HEK293 (cell line): Measurements from ENCODE around the gene PRMT6.

Source experiments
- CTCF ChIA-PET: fragments of 350-600 bp; formaldehyde crosslinking; extraction: SDS; loops from one replicate; lab custom pipeline; 2021; ENCODE audit warnings: antibody characterized with exemption; lab: Yijun Ruan, JAX
- POLR2A ChIA-PET: fragments of 300-600 bp; formaldehyde crosslinking; extraction: SDS; loops from one replicate; lab custom pipeline; 2020; ENCODE audit warnings: antibody characterized with exemption, inconsistent platforms; lab: Yijun Ruan, JAX
- H3K27ac ChIP-seq: fragments of 200-500 bp; sonication (Bioruptor generic); 2 replicates; pipeline ENCODE4 v1.5.1; 2014; ENCODE audit warnings: low read depth, low read length, control low read depth, inconsistent platforms; ENCODE audit errors: extremely low read depth
- H3K36me3 ChIP-seq, 2 experiments: fragments of 200-500 bp in 1 of 2; sonication (Bioruptor generic) in 1 of 2; 1 replicate in 1 of 2; 2 replicates in 1 of 2; pipeline ENCODE4 v1.5.1; 2014 to 2017; ENCODE audit warnings: inconsistent platforms in 2 of 2, low read length in 2 of 2; ENCODE audit not compliant: control insufficient read depth in 2 of 2, insufficient read depth in 1 of 2
- H3K4me1 ChIP-seq: fragments of 200-500 bp; sonication (Bioruptor generic); 2 replicates; pipeline ENCODE4 v1.5.1; 2014; ENCODE audit warnings: mild to moderate bottlenecking, low read length, inconsistent platforms; ENCODE audit not compliant: control insufficient read depth, insufficient read depth
- H3K4me3 ChIP-seq: 2 replicates; pipeline ENCODE4 v1.5.1; 2011; ENCODE audit warnings: low read depth, mild to moderate bottlenecking, control low read depth, low read length, moderate library complexity
- H3K9me3 ChIP-seq: fragments of 200-500 bp; sonication (Bioruptor generic); 2 replicates; pipeline ENCODE4 v1.5.1; 2014; ENCODE audit warnings: low read depth, low read length, inconsistent platforms; ENCODE audit not compliant: control insufficient read depth, insufficient read depth
- HOXC10 ChIP-seq: sonication (generic); formaldehyde crosslinking; IDR thresholded peaks from 2 replicates; pipeline ENCODE4 v1.8.1; 2023; ENCODE audit warnings: mild to moderate bottlenecking, missing genetic modification reagents
- TRIM28 ChIP-seq: IDR thresholded peaks from 2 replicates; pipeline ENCODE4 v1.6.1; 2011; ENCODE audit warnings: low read length, control low read depth, borderline replicate concordance
- ZNF133 ChIP-seq: fragments of 450-650 bp; formaldehyde crosslinking; IDR thresholded peaks from 2 replicates; pipeline ENCODE4 v1.5.1; 2016; ENCODE audit warnings: missing biosample characterization, missing genetic modification characterization
- ZNF184 ChIP-seq: fragments of 450-650 bp; IDR thresholded peaks from 2 replicates; pipeline ENCODE4 v1.5.1; 2018; ENCODE audit warnings: missing biosample characterization, mild to moderate bottlenecking, missing genetic modification characterization
- ZNF248 ChIP-seq: fragments of 450-650 bp; formaldehyde crosslinking; IDR thresholded peaks from 2 replicates; pipeline ENCODE4 v1.5.1; 2017; ENCODE audit warnings: missing biosample characterization, missing genetic modification characterization
- ZNF266 ChIP-seq: fragments of 450-650 bp; formaldehyde crosslinking; IDR thresholded peaks from 2 replicates; pipeline ENCODE4 v1.5.1; 2016; ENCODE audit warnings: missing biosample characterization, missing genetic modification characterization, low read depth
- ZNF324 ChIP-seq: fragments of 450-650 bp; formaldehyde crosslinking; IDR thresholded peaks from 2 replicates; pipeline ENCODE4 v1.5.1; 2016; ENCODE audit warnings: missing biosample characterization, missing genetic modification characterization
- ZNF426 ChIP-seq: fragments of 450-650 bp; formaldehyde crosslinking; IDR thresholded peaks from 2 replicates; pipeline ENCODE4 v1.5.1; 2017; ENCODE audit warnings: missing biosample characterization, missing genetic modification characterization, mild to moderate bottlenecking, inconsistent platforms, moderate library complexity
- ZNF792 ChIP-seq: fragments of 450-650 bp; formaldehyde crosslinking; IDR thresholded peaks from 2 replicates; pipeline ENCODE4 v1.5.1; 2016; ENCODE audit warnings: missing biosample characterization, missing genetic modification characterization
- ZNF830 ChIP-seq: fragments of 450-650 bp; IDR thresholded peaks from 2 replicates; pipeline ENCODE4 v1.5.0; 2018; ENCODE audit warnings: missing biosample characterization, missing genetic modification characterization, low read depth, mild to moderate bottlenecking, moderate library complexity
- ZSCAN16 ChIP-seq: fragments of 450-650 bp; formaldehyde crosslinking; IDR thresholded peaks from 2 replicates; pipeline ENCODE4 v1.5.1; 2016; ENCODE audit warnings: missing biosample characterization, missing genetic modification characterization
- ZXDB ChIP-seq: fragments of 450-650 bp; formaldehyde crosslinking; IDR thresholded peaks from 2 replicates; pipeline ENCODE4 v1.5.1; 2016; ENCODE audit warnings: missing biosample characterization, missing genetic modification characterization
- TF ChIP-seq, protein P1 (sequence below): fragments of 450-650 bp; formaldehyde crosslinking; IDR thresholded peaks from 2 replicates; pipeline ENCODE4 v1.5.1; 2017; ENCODE audit warnings: missing biosample characterization, missing genetic modification characterization
- TF ChIP-seq, protein P2 (sequence below): fragments of 450-650 bp; formaldehyde crosslinking; IDR thresholded peaks from 2 replicates; pipeline ENCODE4 v1.5.1; 2016; ENCODE audit warnings: missing biosample characterization, missing genetic modification characterization
- TF ChIP-seq, protein P3 (sequence below): fragments of 450-650 bp; formaldehyde crosslinking; IDR thresholded peaks from 2 replicates; pipeline ENCODE4 v1.5.0; 2017; ENCODE audit warnings: missing biosample characterization, missing genetic modification characterization, borderline replicate concordance
- TF ChIP-seq, protein P4 (sequence below): fragments of 450-650 bp; formaldehyde crosslinking; IDR thresholded peaks from 2 replicates; pipeline ENCODE4 v1.5.1; 2016; ENCODE audit warnings: missing biosample characterization, missing genetic modification characterization, low read depth
- TF ChIP-seq, protein P5 (sequence below): fragments of 450-650 bp; IDR thresholded peaks from 2 replicates; pipeline ENCODE4 v1.5.1; 2018; ENCODE audit warnings: missing biosample characterization, mild to moderate bottlenecking, missing genetic modification characterization

PRMT6 gene

DNA sequence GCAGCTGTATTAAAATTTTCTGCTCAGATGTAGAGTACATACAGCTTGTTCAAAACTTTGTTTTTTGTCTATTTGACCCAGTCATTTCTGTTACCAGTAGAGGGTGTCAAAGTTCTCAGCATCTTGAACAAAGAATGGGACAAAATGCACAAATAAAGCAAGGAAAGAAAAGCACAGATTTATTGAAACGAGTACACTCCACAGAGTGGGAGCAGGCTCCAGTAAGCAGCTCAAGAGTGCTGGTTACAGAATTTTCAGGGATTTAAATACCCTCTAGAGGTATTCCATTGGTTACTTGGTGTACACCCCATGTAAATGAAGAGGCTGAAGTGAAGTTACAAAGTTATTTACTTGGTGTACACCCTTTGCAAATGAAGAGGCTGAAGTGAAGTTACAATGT, 8.9 kb upstream of the PRMT6 start (continued):
- TF ChIP-seq HOXC10 (CRISPR knock-in tag) (no peak), ZNF133 (tag by site-specific recombination) (no peak), ZNF266 (tag by site-specific recombination) (no peak), ZNF426 (no peak), ZNF792 (tag by site-specific recombination) (no peak), ZSCAN16 (tag by site-specific recombination) (no peak)

DNA sequence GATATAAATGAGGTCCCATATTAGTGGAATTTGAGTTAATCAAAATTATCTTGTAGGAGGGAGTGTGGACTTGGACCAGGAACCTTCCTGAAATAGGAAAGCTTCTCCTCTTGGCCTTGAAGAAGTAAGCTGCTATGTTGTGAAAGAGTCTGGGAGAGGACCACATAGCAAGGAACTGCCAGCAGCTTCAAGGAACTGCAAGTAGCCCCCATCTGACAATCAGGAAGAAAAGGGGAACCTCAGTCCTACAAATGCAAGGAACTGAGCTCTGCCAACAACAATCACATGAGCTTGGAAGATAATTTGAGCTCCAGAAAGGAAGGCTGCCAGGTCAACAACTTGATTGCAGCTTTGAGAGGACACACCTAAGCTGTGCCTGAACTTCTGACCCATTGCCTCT, 8.2 kb upstream of the PRMT6 start:
- ChIA-PET POLR2A (no interaction called here), CTCF (interaction anchor here (0.7 kb wide), 1 partner anchor 236 kb away, joined by 5 read pairs; no protein-coding TSS in a partner anchor)
- Histone ChIP-seq H3K36me3 (no peaks in the 10 kb centered on the region), H3K4me3 (no peak overlapping the region), H3K9me3 (no peaks in the 10 kb centered on the region), H3K27ac (no peak overlapping the region)
- TF ChIP-seq, protein P1, sequence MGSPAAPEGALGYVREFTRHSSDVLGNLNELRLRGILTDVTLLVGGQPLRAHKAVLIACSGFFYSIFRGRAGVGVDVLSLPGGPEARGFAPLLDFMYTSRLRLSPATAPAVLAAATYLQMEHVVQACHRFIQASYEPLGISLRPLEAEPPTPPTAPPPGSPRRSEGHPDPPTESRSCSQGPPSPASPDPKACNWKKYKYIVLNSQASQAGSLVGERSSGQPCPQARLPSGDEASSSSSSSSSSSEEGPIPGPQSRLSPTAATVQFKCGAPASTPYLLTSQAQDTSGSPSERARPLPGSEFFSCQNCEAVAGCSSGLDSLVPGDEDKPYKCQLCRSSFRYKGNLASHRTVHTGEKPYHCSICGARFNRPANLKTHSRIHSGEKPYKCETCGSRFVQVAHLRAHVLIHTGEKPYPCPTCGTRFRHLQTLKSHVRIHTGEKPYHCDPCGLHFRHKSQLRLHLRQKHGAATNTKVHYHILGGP, result no peak
- TF ChIP-seq ZNF324, result no peak
- no peak for TF ChIP-seq ZNF830 (tag by site-specific recombination)
- TF ChIP-seq, protein P2, sequence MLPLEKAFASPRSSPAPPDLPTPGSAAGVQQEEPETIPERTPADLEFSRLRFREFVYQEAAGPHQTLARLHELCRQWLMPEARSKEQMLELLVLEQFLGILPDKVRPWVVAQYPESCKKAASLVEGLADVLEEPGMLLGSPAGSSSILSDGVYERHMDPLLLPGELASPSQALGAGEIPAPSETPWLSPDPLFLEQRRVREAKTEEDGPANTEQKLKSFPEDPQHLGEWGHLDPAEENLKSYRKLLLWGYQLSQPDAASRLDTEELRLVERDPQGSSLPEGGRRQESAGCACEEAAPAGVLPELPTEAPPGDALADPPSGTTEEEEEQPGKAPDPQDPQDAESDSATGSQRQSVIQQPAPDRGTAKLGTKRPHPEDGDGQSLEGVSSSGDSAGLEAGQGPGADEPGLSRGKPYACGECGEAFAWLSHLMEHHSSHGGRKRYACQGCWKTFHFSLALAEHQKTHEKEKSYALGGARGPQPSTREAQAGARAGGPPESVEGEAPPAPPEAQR (tag by site-specific recombination), result no peak
- TF ChIP-seq, protein P3, sequence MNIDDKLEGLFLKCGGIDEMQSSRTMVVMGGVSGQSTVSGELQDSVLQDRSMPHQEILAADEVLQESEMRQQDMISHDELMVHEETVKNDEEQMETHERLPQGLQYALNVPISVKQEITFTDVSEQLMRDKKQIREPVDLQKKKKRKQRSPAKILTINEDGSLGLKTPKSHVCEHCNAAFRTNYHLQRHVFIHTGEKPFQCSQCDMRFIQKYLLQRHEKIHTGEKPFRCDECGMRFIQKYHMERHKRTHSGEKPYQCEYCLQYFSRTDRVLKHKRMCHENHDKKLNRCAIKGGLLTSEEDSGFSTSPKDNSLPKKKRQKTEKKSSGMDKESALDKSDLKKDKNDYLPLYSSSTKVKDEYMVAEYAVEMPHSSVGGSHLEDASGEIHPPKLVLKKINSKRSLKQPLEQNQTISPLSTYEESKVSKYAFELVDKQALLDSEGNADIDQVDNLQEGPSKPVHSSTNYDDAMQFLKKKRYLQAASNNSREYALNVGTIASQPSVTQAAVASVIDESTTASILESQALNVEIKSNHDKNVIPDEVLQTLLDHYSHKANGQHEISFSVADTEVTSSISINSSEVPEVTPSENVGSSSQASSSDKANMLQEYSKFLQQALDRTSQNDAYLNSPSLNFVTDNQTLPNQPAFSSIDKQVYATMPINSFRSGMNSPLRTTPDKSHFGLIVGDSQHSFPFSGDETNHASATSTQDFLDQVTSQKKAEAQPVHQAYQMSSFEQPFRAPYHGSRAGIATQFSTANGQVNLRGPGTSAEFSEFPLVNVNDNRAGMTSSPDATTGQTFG, result no peak
- TF ChIP-seq, protein P4, sequence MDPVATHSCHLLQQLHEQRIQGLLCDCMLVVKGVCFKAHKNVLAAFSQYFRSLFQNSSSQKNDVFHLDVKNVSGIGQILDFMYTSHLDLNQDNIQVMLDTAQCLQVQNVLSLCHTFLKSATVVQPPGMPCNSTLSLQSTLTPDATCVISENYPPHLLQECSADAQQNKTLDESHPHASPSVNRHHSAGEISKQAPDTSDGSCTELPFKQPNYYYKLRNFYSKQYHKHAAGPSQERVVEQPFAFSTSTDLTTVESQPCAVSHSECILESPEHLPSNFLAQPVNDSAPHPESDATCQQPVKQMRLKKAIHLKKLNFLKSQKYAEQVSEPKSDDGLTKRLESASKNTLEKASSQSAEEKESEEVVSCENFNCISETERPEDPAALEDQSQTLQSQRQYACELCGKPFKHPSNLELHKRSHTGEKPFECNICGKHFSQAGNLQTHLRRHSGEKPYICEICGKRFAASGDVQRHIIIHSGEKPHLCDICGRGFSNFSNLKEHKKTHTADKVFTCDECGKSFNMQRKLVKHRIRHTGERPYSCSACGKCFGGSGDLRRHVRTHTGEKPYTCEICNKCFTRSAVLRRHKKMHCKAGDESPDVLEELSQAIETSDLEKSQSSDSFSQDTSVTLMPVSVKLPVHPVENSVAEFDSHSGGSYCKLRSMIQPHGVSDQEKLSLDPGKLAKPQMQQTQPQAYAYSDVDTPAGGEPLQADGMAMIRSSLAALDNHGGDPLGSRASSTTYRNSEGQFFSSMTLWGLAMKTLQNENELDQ (tag by site-specific recombination), result no peak
- TF ChIP-seq ZXDB (tag by site-specific recombination), result no peak
- no peak for TF ChIP-seq ZNF184 (tag by site-specific recombination)
- TF ChIP-seq TRIM28, result no peak
- TF ChIP-seq, protein P5, sequence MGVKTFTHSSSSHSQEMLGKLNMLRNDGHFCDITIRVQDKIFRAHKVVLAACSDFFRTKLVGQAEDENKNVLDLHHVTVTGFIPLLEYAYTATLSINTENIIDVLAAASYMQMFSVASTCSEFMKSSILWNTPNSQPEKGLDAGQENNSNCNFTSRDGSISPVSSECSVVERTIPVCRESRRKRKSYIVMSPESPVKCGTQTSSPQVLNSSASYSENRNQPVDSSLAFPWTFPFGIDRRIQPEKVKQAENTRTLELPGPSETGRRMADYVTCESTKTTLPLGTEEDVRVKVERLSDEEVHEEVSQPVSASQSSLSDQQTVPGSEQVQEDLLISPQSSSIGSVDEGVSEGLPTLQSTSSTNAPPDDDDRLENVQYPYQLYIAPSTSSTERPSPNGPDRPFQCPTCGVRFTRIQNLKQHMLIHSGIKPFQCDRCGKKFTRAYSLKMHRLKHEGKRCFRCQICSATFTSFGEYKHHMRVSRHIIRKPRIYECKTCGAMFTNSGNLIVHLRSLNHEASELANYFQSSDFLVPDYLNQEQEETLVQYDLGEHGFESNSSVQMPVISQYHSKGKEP, result no peak
- TF ChIP-seq ZNF248 (tag by site-specific recombination), result no peak
- TF ChIP-seq, all 188 proteins: peak for 0
- H3K4me1 ChIP-seq, result no peaks in the 10 kb centered on the region
